Endothelial cell of umbilical vein (primary cell): Measurements from ENCODE around the gene ASS1. TPM values are rescaled to one million over a fixed set of nuclear protein-coding genes. Genes with fewer than 3 reads are reported as not detected.

Experiments
- BruUV-seq: library from RNA; stranded (reverse); fragments of 400-500 nt; replicated peaks from 2 replicates; lab custom pipeline; 2021; lab: Mats Ljungman, UMichigan
- CTCF ChIA-PET: fragments of 300-600, 350-600 bp; sonication (Branson Sonifier 250); formaldehyde crosslinking; loops from one replicate; lab custom pipeline; 2021; ENCODE audit warnings: antibody characterized with exemption, inconsistent platforms; lab: Charles Lee
- POLR2A ChIA-PET: fragments of 300-600, 350-600 bp; sonication (Branson Sonifier 250); formaldehyde crosslinking; loops from one replicate; lab custom pipeline; 2021; ENCODE audit warnings: antibody characterized with exemption, inconsistent platforms; lab: Charles Lee
- DNase-seq: peaks from one replicate; pipeline ENCODE4 v3.0.0-alpha.2; 2011; ENCODE audit warnings: low read depth, low spot score
- FAIRE-seq: peaks from 2 replicates; lab custom pipeline; 2011; peaks lifted over from hg19 to GRCh38; lab: Jason Lieb, UNC
- H2AFZ ChIP-seq: 2 replicates; pipeline ENCODE4 v1.6.0; 2012; ENCODE audit warnings: low read depth, low read length, control low read depth, inconsistent platforms
- H3K27ac ChIP-seq: 2 replicates; pipeline ENCODE4 v1.5.1; 2011; ENCODE audit warnings: low read depth, mild to moderate bottlenecking, control low read depth, low read length, moderate library complexity; ENCODE audit not compliant: insufficient read depth
- H3K27me3 ChIP-seq, 2 experiments: 2 replicates each; pipeline versions ENCODE4 v1.6.0 to v1.6.1; 2011; ENCODE audit warnings: low read length in 2 of 2, mixed read lengths in 1 of 2; ENCODE audit not compliant: control insufficient read depth in 2 of 2, insufficient read depth in 2 of 2
- H3K36me3 ChIP-seq, 2 experiments: 2 replicates in 1 of 2; 3 replicates in 1 of 2; pipeline ENCODE4 v1.5.1; 2011; ENCODE audit warnings: low read length in 2 of 2, mild to moderate bottlenecking in 1 of 2, moderate library complexity in 1 of 2; ENCODE audit not compliant: control insufficient read depth in 2 of 2, insufficient read depth in 2 of 2; ENCODE audit errors: extremely low read depth in 1 of 2
- H3K4me1 ChIP-seq: 3 replicates; pipeline ENCODE4 v1.5.1; 2011; ENCODE audit warnings: mild to moderate bottlenecking, low read length; ENCODE audit not compliant: control insufficient read depth, insufficient read depth; ENCODE audit errors: extremely low read depth
- H3K4me2 ChIP-seq: 2 replicates; pipeline ENCODE4 v1.6.1; 2011; ENCODE audit warnings: low read length, control low read depth, mixed read lengths; ENCODE audit not compliant: insufficient read depth
- H3K4me3 ChIP-seq, 3 experiments: fragments of 200-600 bp in 1 of 3; sonication (generic), shearing (Covaris generic) in 1 of 3; replicated peaks in 1 of 3; 2 replicates each; pipeline ENCODE4 v1.5.1; 2011 to 2016; ENCODE audit warnings: control low read depth in 3 of 3, low read length in 3 of 3, mild to moderate bottlenecking in 2 of 3, inconsistent platforms in 1 of 3, low read depth in 1 of 3, moderate library complexity in 1 of 3; ENCODE audit not compliant: insufficient read depth in 1 of 3
- H3K79me2 ChIP-seq: 2 replicates; pipeline ENCODE4 v1.6.0; 2012; ENCODE audit warnings: low read length, inconsistent platforms; ENCODE audit not compliant: control insufficient read depth, insufficient read depth
- H3K9ac ChIP-seq: replicated peaks from 2 replicates; pipeline ENCODE3; 2011; ENCODE audit warnings: low read length, control low read depth; ENCODE audit not compliant: insufficient read depth; ENCODE audit errors: extremely low read depth
- H3K9me1 ChIP-seq: replicated peaks from 3 replicates; pipeline ENCODE4 v1.6.0; 2011; ENCODE audit warnings: mild to moderate bottlenecking, low read length; ENCODE audit not compliant: control insufficient read depth, insufficient read depth; ENCODE audit errors: extremely low read depth
- H3K9me3 ChIP-seq: replicated peaks from 2 replicates; pipeline ENCODE4 v1.5.1; 2012; ENCODE audit warnings: low read length, inconsistent platforms; ENCODE audit not compliant: control insufficient read depth, insufficient read depth
- H4K20me1 ChIP-seq: replicated peaks from 2 replicates; pipeline ENCODE3; 2011; ENCODE audit warnings: mild to moderate bottlenecking, low read length; ENCODE audit not compliant: control insufficient read depth, insufficient read depth; ENCODE audit errors: extremely low read depth
- CTCF ChIP-seq, 2 donors: IDR thresholded peaks; 1 replicate in 1 of 2; 2 replicates in 1 of 2; pipeline ENCODE4 v1.5.1; 2011; ENCODE audit warnings: low read length in 2 of 2, mild to moderate bottlenecking in 2 of 2, moderate library complexity in 2 of 2, control low read depth in 1 of 2, inconsistent platforms in 1 of 2, low read depth in 1 of 2; ENCODE audit not compliant: insufficient read depth in 1 of 2; ENCODE audit errors: extremely low read depth in 1 of 2
- EZH2 ChIP-seq: IDR thresholded peaks from 2 replicates; pipeline ENCODE4 v1.6.1; 2012; ENCODE audit warnings: borderline replicate concordance, low read depth, mild to moderate bottlenecking, moderate library complexity, low read length, inconsistent platforms; ENCODE audit not compliant: severe bottlenecking
- FOS ChIP-seq: IDR thresholded peaks from 2 replicates; pipeline ENCODE4 v1.6.1; 2011; ENCODE audit warnings: mild to moderate bottlenecking, low read length, moderate library complexity, borderline replicate concordance; ENCODE audit not compliant: insufficient read depth
- GATA2 ChIP-seq: IDR thresholded peaks from 2 replicates; pipeline ENCODE4 v1.7.0; 2011; ENCODE audit warnings: low read depth, mild to moderate bottlenecking, moderate library complexity, mixed read lengths, low read length; ENCODE audit not compliant: insufficient read length, insufficient read depth
- JUN ChIP-seq: IDR thresholded peaks from 2 replicates; pipeline ENCODE4 v1.6.1; 2011; ENCODE audit warnings: borderline replicate concordance, low read depth; ENCODE audit not compliant: insufficient read length, insufficient read depth
- MAX ChIP-seq: IDR thresholded peaks from 2 replicates; pipeline ENCODE4 v1.6.1; 2011; ENCODE audit not compliant: insufficient read depth, insufficient read length
- MYC ChIP-seq: IDR thresholded peaks from one replicate; pipeline ENCODE4 v1.6.1; 2011; ENCODE audit warnings: mild to moderate bottlenecking, low read depth, low read length
- POLR2A ChIP-seq: IDR thresholded peaks from 2 replicates; pipeline ENCODE4 v1.6.1; 2012; ENCODE audit warnings: low read depth, mild to moderate bottlenecking, control low read depth, low read length
- POLR2AphosphoS5 ChIP-seq: IDR thresholded peaks from 2 replicates; pipeline ENCODE4 v1.6.1; 2012; ENCODE audit warnings: low read depth, mild to moderate bottlenecking, control low read depth, low read length, moderate library complexity; ENCODE audit not compliant: insufficient read depth
- dilution Hi-C: fragments of 300-500 bp; cut with MboI; formaldehyde crosslinking; loops from one replicate; pipeline ENCODE4 v1.15.0; 2019; ENCODE audit warnings: low sequenced_read_pairs; ENCODE audit not compliant: extremely low pct_ligation_motif_present
- intact Hi-C: fragments of 100-400 bp; cut with micrococcal nuclease; formaldehyde crosslinking; loops from one replicate; pipeline ENCODE4 v1.10.0; 2022
- polyA plus RNA-seq, 4 experiments: library from polyadenylated mRNA; depleted of rRNA in 3 of 4; stranded (reverse) in 3 of 4; unstranded in 1 of 4; fragments of >200 nt; gene quantifications; 2 replicates each; pipeline versions ENCODE4 v1.2.1 to v1.2.3, GENCODE V29; 2011 to 2012; ENCODE audit warnings: missing spikeins in 1 of 4
- total RNA-seq: library from RNA; stranded (reverse); gene quantifications from 2 replicates; pipeline ENCODE4 v1.2.3, GENCODE V29; 2021

Gene ASS1
- total and polyA plus RNA-seq, 2 donors (not counting 3 experiments of a cell fraction or from before 2014, with no cell fraction given) = 3.6 to 12.4 TPM

- Histone ChIP-seq H3K4me2 (no peak overlapping the region), H4K20me1 (no peaks in the 10 kb centered on the region), H3K27ac (no peak overlapping the region), H3K79me2 (no peaks in the 10 kb centered on the region), H3K9ac (no peak overlapping the region), H2AFZ (no peak overlapping the region), H3K9me1 (no peaks in the 10 kb centered on the region), H3K9me3 (no peaks in the 10 kb centered on the region), H3K36me3 (no peaks in the 10 kb centered on the region), H3K4me3 (no peak overlapping the region), H3K4me1 (no peaks in the 10 kb centered on the region), H3K27me3 (no peaks in the 10 kb centered on the region)
- no peak for TF ChIP-seq POLR2AphosphoS5
- FAIRE-seq = no peak
- CTCF ChIA-PET = no interaction called here
- dilution Hi-C loops = no loop called here
- no TSS peak for BruUV-seq
- intact Hi-C loops = no loop called here
- DNase-seq = no peak
- POLR2A ChIA-PET = no interaction called here
Measured at GRCh38 chr9:130518233-130518632, 73.5 kb downstream of the ASS1 start.

- FAIRE-seq = no peak
- H3K9ac ChIP-seq = no peak overlapping the region
- TF ChIP-seq MAX (no peak), EZH2 (no peak), JUN (no peak), CTCF (IDR thresholded peaks at IDR 0.05; ENCODE audit: extremely low read depth in 1 of 2, insufficient read depth in 1 of 2, low read depth in 1 of 2, low read length in 2 of 2) (no peak), GATA2 (no peak), FOS (no peak), POLR2AphosphoS5 (no peak), POLR2A (no peak), MYC (no peak)
- DNase-seq = peak; percentile 20
- H3K4me1 ChIP-seq = no peaks in the 10 kb centered on the region
- ChIA-PET POLR2A (no interaction called here), CTCF (interaction anchor here (0.7 to 1.3 kb wide), 2 partner anchors 10 to 66 kb away, joined by 3 read pairs; no protein-coding TSS in a partner anchor)
- no peak overlapping the region for H3K4me3 ChIP-seq
- no peak overlapping the region for H2AFZ ChIP-seq
- H3K79me2 ChIP-seq = no peaks in the 10 kb centered on the region
- no peaks in the 10 kb centered on the region for H3K9me3 ChIP-seq
- H3K36me3 ChIP-seq = no peaks in the 10 kb centered on the region
- H3K4me2 ChIP-seq = no peak overlapping the region
- no peaks in the 10 kb centered on the region for H4K20me1 ChIP-seq
- BruUV-seq = no TSS peak
- H3K27me3 ChIP-seq = no peaks in the 10 kb centered on the region
- H3K9me1 ChIP-seq = no peaks in the 10 kb centered on the region
- H3K27ac ChIP-seq = no peak overlapping the region
- dilution Hi-C loops (no loop called here), intact Hi-C loops (no loop called here)
Measured at GRCh38 chr9:130518943-130519799, 74.4 kb downstream of the ASS1 start.
